GM18502 (cell line): ENCODE results near the gene CASP6.

Source experiments
- ATAC-seq: cut with Tn5 transposase; IDR thresholded peaks from one replicate; pipeline ENCODE4 v1.9.1; 2021; ENCODE audit warnings: mild to moderate bottlenecking; ENCODE audit not compliant: unreplicated experiment, poor library complexity

CASP6 gene

GRCh38 chr4:109702950-109703663, at the start of gene CASP6:
Gene CASP6, minus strand, starts transcription at chr4:109703445. Its CDS starts 50 bp downstream, at chr4:109703395.
- ATAC-seq, result peak; percentile 77

- ATAC-seq, result no peak
Observed at GRCh38 chr4:109752525-109752924, 49.3 kb upstream of the CASP6 start.

- no peak for ATAC-seq
Observed at GRCh38 chr4:109751852-109752251, 48.6 kb upstream of the CASP6 start.

- ATAC-seq, result no peak
Observed at GRCh38 chr4:109750652-109751244, 47.5 kb upstream of the CASP6 start.

GRCh38 chr4:109749388-109750082, 46.3 kb upstream of the CASP6 start:
- ATAC-seq, result no peak

- ATAC-seq, result no peak
Observed at GRCh38 chr4:109748114-109748513, 44.9 kb upstream of the CASP6 start.

GRCh38 chr4:109746728-109747127, 43.5 kb upstream of the CASP6 start:
- ATAC-seq, result no peak

- no peak for ATAC-seq
Observed at GRCh38 chr4:109745830-109746229, 42.6 kb upstream of the CASP6 start.

GRCh38 chr4:109739547-109739946, 36.3 kb upstream of the CASP6 start:
- no peak for ATAC-seq

GRCh38 chr4:109738104-109738872, 35.0 kb upstream of the CASP6 start:
- ATAC-seq, result no peak

GRCh38 chr4:109735566-109736365, 32.5 kb upstream of the CASP6 start:
- no peak for ATAC-seq

GRCh38 chr4:109733728-109734127, 30.5 kb upstream of the CASP6 start:
- ATAC-seq, result no peak

GRCh38 chr4:109730619-109731545, 27.6 kb upstream of the CASP6 start:
- ATAC-seq, result no peak

GRCh38 chr4:109729718-109730618, 26.7 kb upstream of the CASP6 start, which contains the start of gene PLA2G12A:
Gene PLA2G12A, minus strand, starts transcription at chr4:109730070. Its CDS starts 261 bp downstream, at chr4:109729809.
- ATAC-seq, result peak; percentile 89

GRCh38 chr4:109729117-109729717, 26.0 kb upstream of the CASP6 start:
- ATAC-seq, result no peak

- no peak for ATAC-seq
Observed at GRCh38 chr4:109728385-109728784, 25.1 kb upstream of the CASP6 start.

GRCh38 chr4:109723110-109723509, 19.9 kb upstream of the CASP6 start:
- no peak for ATAC-seq
